Thymus (tissue), 14 donors: Measurements from ENCODE around the gene SLC14A1. TPM values are rescaled to one million over a fixed set of nuclear protein-coding genes. Genes with fewer than 3 reads are reported as not detected.
A peak's percentile ranks its signal among the peaks of the same experiment; 100 is the strongest.

Experiments
- DNase-seq, 9 donors: peaks; one replicate each; pipeline ENCODE4 v3.0.0-alpha.2; 2013; ENCODE audit warnings: low spot score in 9 of 9, low read depth in 6 of 9, missing footprints in 1 of 9
- H3K27ac ChIP-seq, 2 donors: one replicate each; pipeline ENCODE4 v1.5.1; 2013; ENCODE audit warnings: control low read depth in 1 of 2, low read depth in 1 of 2, low read length in 1 of 2, mild to moderate bottlenecking in 1 of 2, moderate library complexity in 1 of 2
- H3K27me3 ChIP-seq, 2 donors: one replicate each; pipeline ENCODE4 v1.5.1; 2013; ENCODE audit warnings: low read length in 1 of 2; ENCODE audit not compliant: control insufficient read depth in 2 of 2, insufficient read depth in 1 of 2
- H3K36me3 ChIP-seq, 2 donors: one replicate each; pipeline ENCODE4 v1.5.1; 2013; ENCODE audit warnings: low read length in 1 of 2, mild to moderate bottlenecking in 1 of 2, moderate library complexity in 1 of 2; ENCODE audit not compliant: control insufficient read depth in 2 of 2, insufficient read depth in 2 of 2
- H3K4me1 ChIP-seq, 2 donors: one replicate each; pipeline ENCODE4 v1.5.1; 2013; ENCODE audit warnings: low read length in 2 of 2; ENCODE audit not compliant: control insufficient read depth in 2 of 2, insufficient read depth in 2 of 2
- H3K4me3 ChIP-seq, 2 donors: one replicate each; pipeline ENCODE4 v1.5.1; 2013; ENCODE audit warnings: low read length in 2 of 2, control low read depth in 1 of 2, mild to moderate bottlenecking in 1 of 2
- H3K9me3 ChIP-seq, 2 donors: one replicate each; pipeline ENCODE4 v1.5.1; 2013; ENCODE audit warnings: low read length in 1 of 2, mild to moderate bottlenecking in 1 of 2; ENCODE audit not compliant: control insufficient read depth in 2 of 2, insufficient read depth in 1 of 2
- WGBS: extraction: QIAGEN DNeasy Blood & Tissue Kit; methylation state at CpG from one replicate; pipeline ENCODE4 v1.1.7; 2013; 5-methylcytosine and 5-hydroxymethylcytosine counted together
- long read RNA-seq, 10 donors: transcript quantifications; one replicate each; lab custom pipeline, GENCODE V29; 2026
- polyA plus RNA-seq: library from polyadenylated mRNA; stranded (reverse); fragments of 200-250 nt; gene quantifications from one replicate; pipeline ENCODE4 v1.2.3, GENCODE V29; 2013
- total RNA-seq: library from RNA; stranded (reverse); fragments of 120-200 nt; gene quantifications from one replicate; pipeline ENCODE4 v1.2.4, GENCODE V29; 2013
- donor health status: healthy.

Gene SLC14A1
- total RNA-seq (2.8 TPM), polyA plus RNA-seq (3.9 TPM)
- long read RNA-seq, donor 1: 0 reads
- long read RNA-seq, donor 2, partial matches to known transcripts: 0 of 2 reads
- long read RNA-seq, donor 2, other reads (novel, unspliced or antisense): 0 of 2 reads
- long read RNA-seq, donor 3: 0 reads
- long read RNA-seq, donor 4: 0 reads
- long read RNA-seq, donor 5: 0 reads
- long read RNA-seq, donor 6, partial matches to known transcripts: 0 of 1 reads
- long read RNA-seq, donor 6, other reads (novel, unspliced or antisense): 0 of 1 reads
- long read RNA-seq, donor 7: 0 reads
- long read RNA-seq, donor 8: 0 reads
- long read RNA-seq, donor 9: 0 reads
- long read RNA-seq, donor 10: 0 reads

DNA sequence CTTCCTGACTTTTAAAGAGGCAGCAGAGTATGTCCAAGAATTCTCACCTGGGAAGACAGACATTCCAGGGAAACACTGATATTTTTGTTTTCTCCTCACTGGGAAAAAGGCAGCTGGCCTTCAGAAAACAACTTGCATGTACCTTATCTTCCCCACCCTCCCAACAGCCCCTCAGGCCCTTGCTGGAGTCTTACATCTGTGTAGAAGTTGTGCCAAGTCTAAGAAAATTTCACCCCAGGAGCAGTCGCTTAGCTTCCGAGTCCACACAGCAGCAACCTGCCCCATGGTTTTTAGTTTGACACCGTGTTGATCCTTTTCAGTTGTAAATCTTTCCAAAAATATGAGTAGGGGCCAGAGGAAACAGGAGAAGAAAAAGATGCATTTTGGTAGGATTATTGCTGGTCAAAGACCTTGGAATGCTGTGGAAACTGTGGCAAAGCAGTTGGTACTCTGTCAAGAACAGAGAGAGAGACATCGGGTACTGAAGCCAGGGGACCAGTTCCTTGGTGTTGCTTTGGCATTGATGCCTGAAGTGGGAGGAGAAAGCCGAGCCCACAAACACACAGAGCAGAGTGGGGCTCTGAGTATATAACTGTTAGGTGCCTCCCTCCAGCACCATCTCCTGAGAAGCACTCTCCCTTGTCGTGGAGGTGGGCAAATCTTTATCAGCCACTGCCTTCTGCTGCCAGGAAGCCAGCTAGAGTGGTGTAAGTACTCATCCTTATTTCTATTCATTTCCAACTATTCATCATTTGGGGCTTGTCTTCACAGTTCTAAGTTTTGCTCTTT, at the start of gene SLC14A1:
TSS of gene SLC14A1 (plus strand) at position 615 of the 789 bp plus-strand sequence. CDS start 6,140 bp downstream, outside the sequence.
- Histone ChIP-seq H3K9me3 (no peaks in the 10 kb centered on the region), H3K27ac (no peak within 1 kb of the TSS), H3K27me3 (no peaks in the 10 kb centered on the region), H3K4me3 (no peak within 1 kb of the TSS), H3K36me3 (no peaks in the 10 kb centered on the region), H3K4me1 (peaks cover 0 to 3% of the 10 kb centered on the region in 2 donors)
- whole genome bisulfite sequencing: 80% methylated on average over 6 of the region's 6 CpGs
- DNase-seq: no peak

DNA sequence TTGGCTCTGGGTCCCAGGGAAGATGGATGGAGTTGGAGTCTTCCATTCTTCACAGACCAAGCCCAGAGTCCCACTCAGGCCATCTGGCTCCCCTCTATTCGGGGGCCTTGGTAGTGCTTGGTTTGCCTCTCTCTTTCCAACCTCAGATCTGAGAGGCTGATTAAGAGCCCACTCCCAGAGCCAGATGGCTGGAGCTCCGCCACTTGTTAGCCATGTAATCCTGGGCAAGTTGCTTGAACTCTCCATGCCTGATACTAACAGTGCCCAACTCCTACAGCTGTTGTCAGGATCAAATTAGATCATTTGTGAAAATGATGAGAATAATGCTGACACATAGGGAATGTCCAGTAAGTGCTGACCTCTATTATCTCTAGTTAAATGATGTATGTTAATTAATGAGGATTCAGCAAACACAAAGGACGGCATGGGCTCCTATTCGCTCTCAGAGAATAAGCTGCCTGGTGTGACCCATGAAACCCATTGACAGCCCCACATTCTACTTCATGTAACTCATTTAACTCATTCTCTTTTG, 46.6 kb upstream of the SLC14A1 start:
- WGBS: 90% methylated on average over 4 of the region's 4 CpGs

DNA sequence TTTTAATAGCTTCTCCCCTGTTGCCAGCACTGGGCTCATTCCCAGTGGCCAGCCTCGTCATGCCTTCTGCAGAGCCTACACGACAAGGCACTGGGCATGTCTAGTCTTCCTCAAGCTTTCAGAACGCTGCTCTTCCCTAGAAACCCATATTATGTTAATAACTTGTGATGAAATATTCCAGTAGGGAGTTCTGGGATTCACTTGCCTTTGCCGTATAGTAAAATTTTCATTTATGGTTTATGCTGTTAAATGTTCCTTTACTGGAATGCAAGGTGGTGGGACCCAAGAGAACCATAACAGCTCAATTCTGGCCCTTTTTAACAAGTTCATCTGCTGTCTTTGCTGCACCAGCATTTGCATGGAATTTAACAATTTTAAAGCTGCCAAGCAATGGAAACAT, 45.5 kb upstream of the SLC14A1 start:
- Histone ChIP-seq H3K4me3 (no peak overlapping the region), H3K27me3 (no peaks in the 10 kb centered on the region), H3K27ac (no peak overlapping the region), H3K36me3 (no peaks in the 10 kb centered on the region), H3K4me1 (peaks cover 0 to 17% of the 10 kb centered on the region in 2 donors), H3K9me3 (no peaks in the 10 kb centered on the region)
- WGBS: 96% methylated on average over 4 of the region's 4 CpGs
- no peak for DNase-seq

More for the DNA sequence above, 46.6 kb upstream of the SLC14A1 start:
- Histone ChIP-seq H3K4me1 (peaks cover 0 to 17% of the 10 kb centered on the region in 2 donors), H3K9me3 (no peaks in the 10 kb centered on the region), H3K36me3 (no peaks in the 10 kb centered on the region), H3K27ac (no peak overlapping the region), H3K27me3 (no peaks in the 10 kb centered on the region), H3K4me3 (no peak overlapping the region)
- no peak for DNase-seq

DNA sequence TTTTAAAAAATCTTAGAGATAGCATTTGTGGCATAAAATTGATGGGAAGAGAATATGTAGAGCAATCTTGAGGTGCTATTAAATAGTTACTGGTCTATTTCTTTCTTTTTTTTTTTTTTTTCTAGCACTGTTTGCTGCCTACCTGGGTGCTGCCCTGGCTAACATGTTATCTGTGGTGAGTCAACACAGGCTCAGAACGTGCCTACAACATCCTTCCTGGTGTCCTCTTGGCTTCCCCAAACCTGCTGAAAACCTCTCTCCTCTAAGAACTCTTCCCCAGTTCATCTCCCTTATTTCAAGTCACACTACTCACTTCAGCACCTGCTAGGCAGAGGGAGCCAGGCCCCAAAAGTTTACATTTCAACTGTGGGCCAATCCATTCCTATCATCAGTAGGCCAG, 45.1 kb upstream of the SLC14A1 start:
- 19% methylated on average over 1 of the region's 1 CpG for WGBS
- Histone ChIP-seq H3K4me1 (peaks cover 0 to 18% of the 10 kb centered on the region in 2 donors), H3K27ac (no peak overlapping the region), H3K27me3 (no peaks in the 10 kb centered on the region), H3K4me3 (no peak overlapping the region), H3K9me3 (no peaks in the 10 kb centered on the region), H3K36me3 (no peaks in the 10 kb centered on the region)
- DNase-seq: no peak

DNA sequence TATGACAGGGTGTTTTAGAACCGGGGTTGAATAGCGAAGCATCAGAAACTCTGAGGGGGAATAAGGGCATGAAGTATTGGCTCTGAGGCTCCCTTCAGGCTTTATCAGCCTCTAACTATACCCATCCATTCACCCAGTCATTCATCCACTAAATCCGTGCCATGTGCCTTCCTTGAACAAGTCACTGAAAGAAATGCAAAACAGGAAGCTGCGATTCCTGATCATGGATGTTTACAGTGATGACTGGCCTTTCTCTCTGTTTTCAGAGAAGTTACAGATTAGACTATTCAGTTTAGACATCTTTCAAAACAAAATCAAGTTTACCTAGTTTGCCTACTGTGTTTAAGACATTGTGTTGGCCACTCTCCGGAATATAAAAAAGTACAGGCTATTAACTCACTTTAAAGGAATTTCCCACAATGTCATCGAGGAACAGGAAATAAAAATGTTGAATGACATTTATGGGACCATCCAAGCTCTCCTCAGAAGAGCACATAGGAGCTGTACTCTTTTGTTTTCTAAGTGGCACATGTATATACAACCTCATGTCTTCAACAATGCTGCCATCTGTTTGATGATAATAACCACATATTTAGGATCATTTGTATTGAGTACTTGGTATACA, 43.8 kb upstream of the SLC14A1 start:
- 93% methylated on average over 6 of the region's 6 CpGs for WGBS
- H3K36me3 ChIP-seq: no peaks in the 10 kb centered on the region
- peaks cover 4 to 30% of the 10 kb centered on the region in 2 donors for H3K4me1 ChIP-seq
- no peak for DNase-seq
- no peaks in the 10 kb centered on the region for H3K27me3 ChIP-seq
- no peak overlapping the region for H3K27ac ChIP-seq
- H3K4me3 ChIP-seq: no peak overlapping the region
- no peaks in the 10 kb centered on the region for H3K9me3 ChIP-seq

DNA sequence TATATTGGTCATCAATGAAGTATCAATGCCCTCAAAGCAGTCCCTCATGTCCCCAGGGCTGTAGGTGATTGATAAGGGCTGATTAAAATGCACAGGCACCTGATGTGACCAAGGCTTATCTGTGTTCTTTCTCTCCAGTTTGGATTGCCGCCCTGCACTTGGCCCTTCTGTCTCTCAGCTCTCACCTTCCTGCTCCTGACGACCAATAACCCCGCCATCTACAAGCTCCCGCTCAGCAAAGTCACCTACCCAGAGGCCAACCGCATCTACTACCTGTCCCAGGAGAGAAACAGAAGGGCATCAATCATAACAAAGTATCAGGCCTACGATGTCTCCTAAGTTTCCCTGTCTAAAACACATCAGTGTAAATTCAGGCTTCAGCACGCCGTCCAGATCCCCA, 41.8 kb upstream of the SLC14A1 start:
- no peaks in the 10 kb centered on the region for H3K36me3 ChIP-seq
- no peak overlapping the region for H3K27ac ChIP-seq
- no peak overlapping the region for H3K4me3 ChIP-seq
- H3K4me1 ChIP-seq: peaks cover 17 to 47% of the 10 kb centered on the region in 2 donors
- H3K9me3 ChIP-seq: no peaks in the 10 kb centered on the region
- WGBS: 87% methylated on average over 8 of the region's 8 CpGs
- DNase-seq: no peak
- H3K27me3 ChIP-seq: no peaks in the 10 kb centered on the region

DNA sequence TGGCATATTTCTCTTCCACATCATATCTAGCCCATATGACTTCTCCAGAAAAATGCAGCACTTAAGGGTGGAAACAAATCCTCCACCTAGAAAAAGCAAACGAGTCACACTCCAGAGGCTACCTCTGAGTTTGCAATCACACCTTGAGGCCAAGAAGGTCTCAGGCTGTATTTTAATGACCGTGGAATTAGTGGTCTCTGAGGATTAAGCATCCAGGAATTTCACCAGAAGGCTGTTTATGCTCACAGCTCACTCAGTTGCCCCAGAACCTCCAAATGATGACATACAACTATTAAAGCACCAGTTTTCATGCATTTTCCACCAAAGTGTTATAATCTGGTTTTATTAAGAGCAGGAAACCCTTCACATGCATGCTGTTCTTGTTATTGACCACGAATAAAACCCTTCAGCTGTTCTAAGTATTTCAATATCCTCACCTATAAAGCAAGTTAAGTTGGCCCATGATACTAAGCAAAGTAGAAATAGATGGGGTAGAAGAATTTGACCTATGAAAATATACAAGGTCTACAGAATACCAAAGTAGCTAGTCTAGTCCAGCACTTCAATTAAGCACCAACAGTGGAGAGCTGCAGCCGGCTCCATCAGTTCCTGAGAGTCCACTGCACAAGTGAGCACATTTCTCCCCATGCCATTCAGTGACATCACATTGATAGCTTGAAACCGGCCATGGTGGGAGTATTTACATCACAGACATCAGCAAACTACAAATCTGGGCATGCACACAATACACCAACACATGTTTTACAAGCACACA, 39.5 kb upstream of the SLC14A1 start:
- Histone ChIP-seq H3K4me3 (no peak overlapping the region), H3K9me3 (no peaks in the 10 kb centered on the region), H3K4me1 (peaks cover 35 to 60% of the 10 kb centered on the region in 2 donors), H3K27me3 (no peaks in the 10 kb centered on the region), H3K36me3 (no peaks in the 10 kb centered on the region), H3K27ac (no peak overlapping the region)
- 95% methylated on average over 5 of the region's 5 CpGs for WGBS
- DNase-seq: no peak

DNA sequence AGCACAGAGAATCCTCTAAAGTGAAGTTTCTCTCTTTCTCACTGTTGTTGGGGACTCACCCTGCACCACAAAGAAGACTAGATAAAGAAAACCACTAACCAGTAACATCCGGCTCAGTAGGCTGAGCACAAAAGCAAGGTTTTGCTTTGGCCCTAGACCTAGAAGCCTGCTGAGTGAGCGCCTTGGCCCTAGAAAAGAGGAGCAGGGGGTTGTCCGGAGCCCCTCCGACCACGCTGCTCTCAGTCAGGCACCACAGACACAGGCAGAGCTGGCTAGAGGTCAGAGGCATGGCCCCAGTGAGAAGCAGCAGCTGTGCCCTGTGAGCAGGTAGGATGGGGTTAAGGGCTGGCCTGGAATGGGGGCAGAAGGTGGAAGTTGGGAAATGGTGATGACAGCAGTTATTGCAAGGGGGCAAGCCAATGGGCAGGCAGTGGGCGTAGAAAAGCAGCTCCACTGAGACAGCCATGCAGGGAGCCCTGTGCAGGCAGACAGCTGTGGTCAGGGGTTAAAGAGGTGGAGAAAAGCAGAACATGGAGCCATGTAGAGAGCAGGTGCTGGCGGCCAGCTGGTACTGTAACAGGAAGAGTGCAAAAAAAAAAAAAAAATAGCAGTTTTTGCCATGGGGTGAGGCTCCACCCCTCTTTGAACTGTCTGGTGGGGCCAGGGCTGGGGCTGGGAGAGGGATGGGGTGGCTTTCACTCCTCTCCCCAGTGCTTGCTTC, 36.9 kb upstream of the SLC14A1 start:
- peaks cover 47 to 71% of the 10 kb centered on the region in 2 donors for H3K4me1 ChIP-seq
- 5% methylated on average over 7 of the region's 7 CpGs for WGBS
- peak overlapping the region; percentile 48 to 50 for H3K4me3 ChIP-seq
- peak in 7 of 9 donors; percentile 62 to 93 (median 84) for DNase-seq
- H3K36me3 ChIP-seq: no peaks in the 10 kb centered on the region
- peak overlapping the region; percentile 97 to 98 for H3K27ac ChIP-seq
- H3K27me3 ChIP-seq: no peaks in the 10 kb centered on the region
- H3K9me3 ChIP-seq: no peaks in the 10 kb centered on the region
